A172 (cell line): ENCODE data around the gene PCBP1. TPM values are rescaled to one million over a fixed set of nuclear protein-coding genes. Genes with fewer than 3 reads are reported as not detected.
"Not testable (repeated sequence)": the region's sequence is repeated elsewhere in the genome, so short reads cannot be mapped to it uniquely, and the experiment has no call there.

ENCODE experiments used
- DNase-seq: peaks from one replicate; pipeline ENCODE4 v3.0.0-alpha.2; 2015; ENCODE audit warnings: low spot score
- total RNA-seq: library from RNA; depleted of rRNA; stranded (reverse); fragments of >200 nt; shearing (Covaris generic); gene quantifications from 2 replicates; pipeline ENCODE4 v1.2.3, GENCODE V29; 2014

Gene PCBP1
- total RNA-seq, 1 experiment from 2014 or later = 26.3 TPM

GRCh38 chr2:70081221-70081620 lies 6.1 kb upstream of the PCBP1 start:
- DNase-seq = no peak

GRCh38 chr2:70083344-70084156 lies 3.7 kb upstream of the PCBP1 start:
- peak; percentile 76 for DNase-seq

- DNase-seq = no peak
Observed at GRCh38 chr2:70084973-70085710, 2.1 kb upstream of the PCBP1 start.

GRCh38 chr2:70085711-70086277 lies 1.5 kb upstream of the PCBP1 start:
- no peak for DNase-seq

- no peak for DNase-seq
Observed at GRCh38 chr2:70086278-70086837, 919 bp upstream of the PCBP1 start.

GRCh38 chr2:70087702-70088597 lies 673 bp downstream of the PCBP1 start:
- peak; percentile 43 for DNase-seq

GRCh38 chr2:70088598-70089219 lies 1.4 kb downstream of the PCBP1 start:
- no peak for DNase-seq

- no peak for DNase-seq
Observed at GRCh38 chr2:70089220-70089982, 2.1 kb downstream of the PCBP1 start.

GRCh38 chr2:70089983-70090525 lies 2.8 kb downstream of the PCBP1 start:
- DNase-seq = no peak

GRCh38 chr2:70090706-70091334 lies 3.5 kb downstream of the PCBP1 start:
- DNase-seq = no peak

- no peak for DNase-seq
Observed at GRCh38 chr2:70091364-70091763, 4.1 kb downstream of the PCBP1 start.

GRCh38 chr2:70091816-70092215 lies 4.5 kb downstream of the PCBP1 start:
- no peak for DNase-seq

- DNase-seq = not testable (repeated sequence)
Observed at GRCh38 chr2:70092576-70093243, 5.4 kb downstream of the PCBP1 start.

GRCh38 chr2:70094171-70094977 lies 7.1 kb downstream of the PCBP1 start:
- DNase-seq = no peak

- DNase-seq = no peak
Observed at GRCh38 chr2:70094978-70095719, 7.9 kb downstream of the PCBP1 start.

- DNase-seq = no peak
Observed at GRCh38 chr2:70095720-70096670, 8.7 kb downstream of the PCBP1 start.
